Measurements from ENCODE around the gene MAF. TPM values are rescaled to one million over a fixed set of nuclear protein-coding genes. Genes with fewer than 3 reads are reported as not detected.

Gene MAF
- total and polyA plus RNA-seq, 9 of the 15 experiments (the other 6 are each of a cell fraction or from before 2014, with no cell fraction given) = 0.01 to 0.18 TPM; not detected in 7

GRCh38 chr16:79601931-79602627 lies 1.5 kb upstream of the MAF start (continued):
- TF ChIP-seq PBX2 (CRISPR knock-in tag; IDR thresholded peaks at IDR 0.05; ENCODE audit: low read depth) = no peak
- no peak for TF ChIP-seq PBX2 (tag; conservative IDR thresholded peaks at IDR 0.05; ENCODE audit: low read depth)
- no peak for TF ChIP-seq HLTF (IDR thresholded peaks at IDR 0.05)
- TF ChIP-seq TFAP4 (CRISPR knock-in tag; IDR thresholded peaks at IDR 0.05; ENCODE audit: borderline replicate concordance) = peak; percentile 27; the same call in 1 of the 2 replicates
- peak; percentile 54 to 77 for TF ChIP-seq RAD21 (CRISPR knock-in tag; conservative IDR thresholded peaks at IDR 0.05 in 1 of 2, IDR thresholded peaks at IDR 0.05 in 1 of 2)
- TF ChIP-seq CTCF (IDR thresholded peaks at IDR 0.05 in 2 of 3, conservative IDR thresholded peaks at IDR 0.05 in 1 of 3; ENCODE audit: insufficient read depth in 2 of 3, low read depth in 1 of 3, low read length in 3 of 3) = peak; percentile 62 to 85 (median 82)
- TF ChIP-seq DEAF1 (CRISPR knock-in tag; IDR thresholded peaks at IDR 0.05) = peak; percentile 51; the same call in 1 of the 2 replicates
- TF ChIP-seq BMI1 (IDR thresholded peaks at IDR 0.05; ENCODE audit: low read length) = 0 out of 2 replicates have a peak, but pooled peaks have one; percentile 23
- TF ChIP-seq RREB1 (CRISPR knock-in tag; IDR thresholded peaks at IDR 0.05) = no peak
- TF ChIP-seq NFIC (IDR thresholded peaks at IDR 0.05) = peak; percentile 25; the same call in 1 of the 2 replicates
- peak; percentile 55; the same call in 1 of the 2 replicates for TF ChIP-seq SMC3 (conservative IDR thresholded peaks at IDR 0.05; ENCODE audit: insufficient read depth, low read depth, low read length)
- TF ChIP-seq LEF1 (IDR thresholded peaks at IDR 0.05) = no peak
